Mesendoderm (in vitro differentiated cells): ENCODE measurements around the gene FHL1.

ENCODE experiments used
- DNase-seq: peaks from one replicate; pipeline ENCODE4 v3.0.0; 2013
- H2AK5ac ChIP-seq: 2 replicates; pipeline ENCODE4 v1.6.1; 2013; ENCODE audit warnings: low read length, inconsistent platforms
- H2BK120ac ChIP-seq: 2 replicates; pipeline ENCODE4 v1.6.1; 2013; ENCODE audit warnings: low read depth, mild to moderate bottlenecking, low read length, moderate library complexity, mixed read lengths
- H2BK15ac ChIP-seq: replicated peaks from 2 replicates; pipeline ENCODE4 v1.6.1; 2013; ENCODE audit warnings: low read depth, mild to moderate bottlenecking, moderate library complexity
- H2BK5ac ChIP-seq: 2 replicates; pipeline ENCODE4 v1.6.1; 2013; ENCODE audit warnings: low read length, inconsistent platforms
- H3K18ac ChIP-seq: 2 replicates; pipeline ENCODE4 v1.6.1; 2013; ENCODE audit warnings: mild to moderate bottlenecking, low read length, mixed read lengths
- H3K23ac ChIP-seq: one replicate; pipeline ENCODE4 v1.6.1; 2013; ENCODE audit warnings: low read length
- H3K27ac ChIP-seq: 2 replicates; pipeline ENCODE4 v1.5.1; 2013; ENCODE audit warnings: low read depth, mild to moderate bottlenecking, inconsistent platforms, low read length, moderate library complexity
- H3K27me3 ChIP-seq: 2 replicates; pipeline ENCODE4 v1.6.1; 2013; ENCODE audit warnings: low read length, control low read depth, mild to moderate bottlenecking, inconsistent platforms; ENCODE audit not compliant: insufficient read depth, poor library complexity
- H3K36me3 ChIP-seq: 2 replicates; pipeline ENCODE4 v1.6.1; 2013; ENCODE audit warnings: low read length, inconsistent platforms; ENCODE audit not compliant: control insufficient read depth, insufficient read depth
- H3K4ac ChIP-seq: one replicate; pipeline ENCODE4 v1.6.1; 2013; ENCODE audit warnings: low read depth, mild to moderate bottlenecking, low read length, moderate library complexity
- H3K4me1 ChIP-seq: 2 replicates; pipeline ENCODE4 v1.6.1; 2013; ENCODE audit warnings: low read depth, low read length, inconsistent platforms; ENCODE audit not compliant: control insufficient read depth
- H3K4me2 ChIP-seq: 2 replicates; pipeline ENCODE4 v1.6.1; 2013; ENCODE audit warnings: low read length
- H3K4me3 ChIP-seq: 2 replicates; pipeline ENCODE4 v1.5.1; 2013; ENCODE audit warnings: mild to moderate bottlenecking, low read length
- H3K56ac ChIP-seq: one replicate; pipeline ENCODE4 v1.6.1; 2013; ENCODE audit warnings: low read length
- H3K79me1 ChIP-seq: 2 replicates; pipeline ENCODE4 v1.6.1; 2013; ENCODE audit warnings: low read length, inconsistent platforms
- H3K79me2 ChIP-seq: 2 replicates; pipeline ENCODE4 v1.6.1; 2013; ENCODE audit warnings: mild to moderate bottlenecking, low read length; ENCODE audit not compliant: control insufficient read depth, insufficient read depth
- H3K9ac ChIP-seq: 2 replicates; pipeline ENCODE4 v1.6.1; 2013; ENCODE audit warnings: low read length, inconsistent platforms
- H4K5ac ChIP-seq: one replicate; pipeline ENCODE4 v1.6.1; 2013; ENCODE audit warnings: low read length
- H4K8ac ChIP-seq: one replicate; pipeline ENCODE4 v1.6.1; 2013; ENCODE audit warnings: low read depth, mild to moderate bottlenecking, control low read depth, low read length, moderate library complexity
- WGBS: extraction: QIAGEN DNeasy Blood & Tissue Kit; methylation state at CpG from one replicate; pipeline ENCODE4 v1.1.7; 2013; ENCODE audit warnings: low lambda C conversion rate, missing lambda C conversion rate; ENCODE audit not compliant: insufficient coverage; ENCODE audit errors: extremely low coverage; 5-methylcytosine and 5-hydroxymethylcytosine counted together

Gene FHL1

DNA sequence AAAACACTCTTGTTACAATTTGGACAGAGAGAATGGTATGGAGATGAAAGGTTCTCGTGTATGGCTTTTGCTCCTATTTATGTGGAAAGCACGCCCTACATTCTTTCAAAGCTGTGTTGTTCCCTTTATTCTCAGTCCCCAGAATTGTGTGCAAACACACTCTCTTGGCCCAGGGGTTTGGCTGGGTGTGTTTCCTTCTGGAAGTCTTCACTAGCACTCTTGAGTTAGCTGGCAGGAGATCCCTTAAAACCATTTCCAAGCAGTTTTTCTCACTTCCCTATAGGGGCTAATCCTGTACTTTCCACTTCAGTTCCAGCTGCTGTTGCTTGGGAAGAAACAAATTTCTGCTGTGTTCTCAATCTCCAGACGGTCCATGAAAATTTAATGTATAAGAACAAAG, 35.1 kb downstream of the FHL1 start:
- no peak overlapping the region for H3K23ac ChIP-seq
- no peak overlapping the region for H4K8ac ChIP-seq
- H3K79me2 ChIP-seq: no peaks in the 10 kb centered on the region
- no peak overlapping the region for H3K4me3 ChIP-seq
- H3K27me3 ChIP-seq: no peaks in the 10 kb centered on the region
- no peaks in the 10 kb centered on the region for H3K36me3 ChIP-seq
- no peak for DNase-seq
- no peaks in the 10 kb centered on the region for H3K79me1 ChIP-seq
- no peak overlapping the region for H3K4me2 ChIP-seq
- no peak overlapping the region for H3K56ac ChIP-seq
- no peak overlapping the region for H2BK120ac ChIP-seq
- no CpG with 5 or more reads among the region's 3 CpGs for WGBS
- no peak overlapping the region for H2AK5ac ChIP-seq
- no peak overlapping the region for H4K5ac ChIP-seq
- H3K4me1 ChIP-seq: no peaks in the 10 kb centered on the region
- no peak overlapping the region for H2BK15ac ChIP-seq
- no peak overlapping the region for H3K18ac ChIP-seq
- H3K4ac ChIP-seq: no peak overlapping the region
- H2BK5ac ChIP-seq: no peak overlapping the region
- H3K9ac ChIP-seq: no peak overlapping the region
- H3K27ac ChIP-seq: no peak overlapping the region

DNA sequence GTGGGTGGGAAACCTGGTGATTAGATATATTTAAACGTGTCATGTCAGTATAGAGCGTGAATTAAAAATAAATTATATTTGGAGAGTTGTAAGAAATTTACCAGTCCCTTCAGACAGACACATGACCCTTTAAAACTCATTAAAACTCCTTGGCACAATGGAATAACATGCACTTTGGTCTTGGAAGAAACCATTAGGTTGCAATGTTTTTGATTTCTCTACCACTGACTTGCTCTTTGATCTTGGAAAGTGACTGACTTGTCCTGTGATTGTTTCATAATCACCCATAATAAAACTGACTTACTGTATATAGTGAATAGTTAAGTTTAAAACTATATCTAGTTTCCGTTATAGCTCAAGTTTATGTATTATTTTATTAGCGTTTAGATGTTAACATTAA, 35.8 kb downstream of the FHL1 start:
- H3K18ac ChIP-seq: no peak overlapping the region
- H3K9ac ChIP-seq: no peak overlapping the region
- no peak overlapping the region for H3K4ac ChIP-seq
- no peak overlapping the region for H2BK5ac ChIP-seq
- H2BK120ac ChIP-seq: no peak overlapping the region
- 100% methylated on average over 1 of the region's 4 CpGs for WGBS
- H3K4me2 ChIP-seq: no peak overlapping the region
- no peak overlapping the region for H4K8ac ChIP-seq
- no peak overlapping the region for H2BK15ac ChIP-seq
- no peak overlapping the region for H3K56ac ChIP-seq
- no peak overlapping the region for H4K5ac ChIP-seq
- no peak overlapping the region for H2AK5ac ChIP-seq
- no peak overlapping the region for H3K23ac ChIP-seq
- DNase-seq: no peak
- no peaks in the 10 kb centered on the region for H3K4me1 ChIP-seq
- no peak overlapping the region for H3K27ac ChIP-seq
- H3K36me3 ChIP-seq: no peaks in the 10 kb centered on the region
- no peak overlapping the region for H3K4me3 ChIP-seq
- H3K27me3 ChIP-seq: no peaks in the 10 kb centered on the region
- no peaks in the 10 kb centered on the region for H3K79me1 ChIP-seq
- H3K79me2 ChIP-seq: no peaks in the 10 kb centered on the region

DNA sequence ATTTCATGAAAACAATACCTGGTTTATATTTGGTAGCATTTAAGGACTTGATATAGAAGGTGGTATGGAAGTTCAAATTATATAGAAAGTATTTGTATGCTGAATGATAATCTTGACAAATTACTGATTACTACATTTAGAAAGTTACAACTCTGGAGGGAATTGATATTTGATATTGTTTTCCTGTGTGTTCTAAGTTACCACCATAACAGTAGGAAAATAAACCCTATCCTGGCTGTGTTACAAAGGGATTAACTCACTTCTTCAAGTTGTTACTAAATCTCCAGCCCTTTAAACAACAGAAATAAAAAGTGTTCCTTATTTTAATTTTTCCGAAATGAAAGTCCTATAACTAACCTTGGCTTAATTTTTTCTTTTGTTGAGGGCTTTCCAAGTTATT, 36.6 kb downstream of the FHL1 start:
- Histone ChIP-seq H3K27ac (no peak overlapping the region), H4K5ac (no peak overlapping the region), H3K79me1 (no peaks in the 10 kb centered on the region), H3K56ac (no peak overlapping the region), H2BK120ac (no peak overlapping the region), H3K4me1 (no peaks in the 10 kb centered on the region), H2BK15ac (no peak overlapping the region), H2AK5ac (no peak overlapping the region), H3K18ac (no peak overlapping the region), H3K4me2 (no peak overlapping the region), H3K36me3 (no peaks in the 10 kb centered on the region), H3K23ac (no peak overlapping the region), H3K9ac (no peak overlapping the region), H3K27me3 (no peaks in the 10 kb centered on the region), H3K4me3 (no peak overlapping the region), H3K79me2 (no peaks in the 10 kb centered on the region), H3K4ac (no peak overlapping the region), H2BK5ac (no peak overlapping the region), H4K8ac (no peak overlapping the region)
- DNase-seq: no peak
- no CpG with 5 or more reads among the region's 1 CpG for WGBS

DNA sequence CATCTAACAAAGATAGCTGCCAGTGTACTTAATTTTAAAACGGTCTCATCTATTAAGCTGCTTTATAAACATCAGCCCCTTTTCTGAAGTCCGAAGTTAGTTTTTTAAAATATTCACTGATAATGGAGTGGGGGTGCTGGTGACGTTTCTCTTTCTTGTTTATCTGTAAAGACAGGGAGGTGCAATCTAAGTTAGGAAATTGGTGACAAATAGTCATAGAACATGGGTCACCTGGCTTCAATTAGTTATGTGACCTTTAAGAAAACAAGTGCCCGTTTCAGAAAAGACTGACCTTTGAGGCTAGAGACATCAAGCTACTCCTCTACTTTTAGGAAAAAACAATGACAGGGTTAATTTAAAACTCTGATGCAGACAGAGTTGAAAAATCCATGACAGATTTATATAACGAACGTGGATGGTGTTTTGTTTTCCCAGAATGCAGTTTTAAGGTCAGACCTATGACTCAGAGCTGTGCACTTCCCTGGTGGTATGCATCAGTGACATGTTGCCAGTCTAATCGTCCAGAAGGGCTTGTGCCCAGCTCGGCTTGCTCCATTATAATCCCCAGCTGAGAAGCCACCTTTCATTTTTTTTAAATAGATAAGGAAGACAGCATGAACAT, 38.2 kb downstream of the FHL1 start:
- no peaks in the 10 kb centered on the region for H3K79me1 ChIP-seq
- no peak for DNase-seq
- no peak overlapping the region for H3K4me3 ChIP-seq
- H2BK120ac ChIP-seq: no peak overlapping the region
- no peak overlapping the region for H3K56ac ChIP-seq
- H2BK5ac ChIP-seq: no peak overlapping the region
- no peak overlapping the region for H2AK5ac ChIP-seq
- no CpG with 5 or more reads among the region's 8 CpGs for WGBS
- H4K8ac ChIP-seq: no peak overlapping the region
- H3K23ac ChIP-seq: no peak overlapping the region
- H3K4me1 ChIP-seq: no peaks in the 10 kb centered on the region
- no peak overlapping the region for H3K18ac ChIP-seq
- no peaks in the 10 kb centered on the region for H3K36me3 ChIP-seq
- H4K5ac ChIP-seq: no peak overlapping the region
- H3K27ac ChIP-seq: no peak overlapping the region
- no peak overlapping the region for H3K4ac ChIP-seq
- no peak overlapping the region for H2BK15ac ChIP-seq
- no peaks in the 10 kb centered on the region for H3K79me2 ChIP-seq
- H3K4me2 ChIP-seq: no peak overlapping the region
- no peaks in the 10 kb centered on the region for H3K27me3 ChIP-seq
- no peak overlapping the region for H3K9ac ChIP-seq

DNA sequence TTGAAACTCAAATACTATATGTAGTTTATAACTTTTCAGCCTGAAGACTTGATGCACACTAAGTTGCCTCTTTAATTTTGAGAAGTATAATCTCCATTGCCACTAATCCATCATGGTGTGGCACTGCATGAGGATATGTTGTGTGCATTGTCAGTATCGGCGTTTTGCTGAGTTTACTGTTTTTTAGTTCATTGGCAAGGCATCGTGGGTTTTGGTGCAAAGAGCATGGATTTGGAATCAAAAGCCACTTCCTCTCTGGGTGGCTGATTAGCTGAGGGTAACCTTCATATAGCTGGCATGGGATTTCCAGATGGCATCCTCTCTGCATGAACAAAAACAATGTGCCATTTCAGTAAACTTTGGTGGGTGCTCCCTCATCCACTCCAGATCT, 38.7 kb downstream of the FHL1 start:
- no peaks in the 10 kb centered on the region for H3K4me1 ChIP-seq
- no peak overlapping the region for H3K27ac ChIP-seq
- no peak overlapping the region for H2BK15ac ChIP-seq
- no peaks in the 10 kb centered on the region for H3K79me1 ChIP-seq
- no peaks in the 10 kb centered on the region for H3K79me2 ChIP-seq
- H3K9ac ChIP-seq: no peak overlapping the region
- H4K5ac ChIP-seq: no peak overlapping the region
- H2BK120ac ChIP-seq: no peak overlapping the region
- no peak overlapping the region for H2AK5ac ChIP-seq
- H3K4me2 ChIP-seq: no peak overlapping the region
- no peak overlapping the region for H2BK5ac ChIP-seq
- no peak overlapping the region for H3K23ac ChIP-seq
- WGBS: no CpG with 5 or more reads among the region's 3 CpGs
- H4K8ac ChIP-seq: no peak overlapping the region
- no peak overlapping the region for H3K4me3 ChIP-seq
- H3K36me3 ChIP-seq: no peaks in the 10 kb centered on the region
- H3K18ac ChIP-seq: no peak overlapping the region
- no peak for DNase-seq
- no peak overlapping the region for H3K56ac ChIP-seq
- no peaks in the 10 kb centered on the region for H3K27me3 ChIP-seq
- no peak overlapping the region for H3K4ac ChIP-seq

DNA sequence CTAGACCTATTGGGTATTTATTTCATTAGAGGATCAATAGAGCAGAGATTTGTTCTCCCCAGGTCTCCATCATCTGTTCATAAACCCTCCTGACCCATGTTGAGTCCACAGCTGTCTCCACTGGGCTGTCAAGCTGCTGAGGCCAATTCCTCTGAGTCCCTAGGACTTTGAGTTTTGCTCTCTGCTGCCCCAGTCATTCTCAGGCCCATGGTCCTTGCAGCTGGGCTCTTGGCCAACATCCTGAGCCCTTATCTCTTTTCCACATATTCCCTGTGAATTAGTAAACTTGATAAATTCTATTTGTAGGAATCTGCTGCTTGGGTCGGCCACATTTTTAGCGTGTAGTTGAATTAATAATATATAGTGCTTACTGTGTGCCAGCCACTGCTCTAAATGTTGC, 41.9 kb downstream of the FHL1 start:
- no peak overlapping the region for H2AK5ac ChIP-seq
- H2BK15ac ChIP-seq: no peak overlapping the region
- H3K27me3 ChIP-seq: no peaks in the 10 kb centered on the region
- no peak overlapping the region for H2BK120ac ChIP-seq
- H3K4me1 ChIP-seq: no peaks in the 10 kb centered on the region
- no CpG with 5 or more reads among the region's 2 CpGs for WGBS
- H3K4me2 ChIP-seq: no peak overlapping the region
- H3K79me1 ChIP-seq: no peaks in the 10 kb centered on the region
- H3K9ac ChIP-seq: no peak overlapping the region
- DNase-seq: no peak
- H3K36me3 ChIP-seq: no peaks in the 10 kb centered on the region
- no peak overlapping the region for H4K8ac ChIP-seq
- no peak overlapping the region for H3K23ac ChIP-seq
- no peak overlapping the region for H3K4ac ChIP-seq
- no peak overlapping the region for H3K18ac ChIP-seq
- H3K79me2 ChIP-seq: no peaks in the 10 kb centered on the region
- H3K27ac ChIP-seq: no peak overlapping the region
- no peak overlapping the region for H3K56ac ChIP-seq
- no peak overlapping the region for H2BK5ac ChIP-seq
- H3K4me3 ChIP-seq: no peak overlapping the region
- no peak overlapping the region for H4K5ac ChIP-seq
